B cell (primary cell): ENCODE results near the gene TBC1D26. TPM values are rescaled to one million over a fixed set of nuclear protein-coding genes. Genes with fewer than 3 reads are reported as not detected.
"Not testable (repeated sequence)": the region's sequence is repeated elsewhere in the genome, so short reads cannot be mapped to it uniquely, and the experiment has no call there.

Experiments used
- ATAC-seq: fragments of 200-7000 bp; cut with Tn5 transposase; one replicate; pipeline ENCODE4 v1.10.0; 2021; ENCODE audit warnings: low read depth, mild to moderate bottlenecking, moderate number of reproducible peaks, moderate library complexity
- CTCF ChIA-PET: fragments of 350-600 bp; sonication (Branson Sonifier 250); formaldehyde crosslinking; loops from one replicate; lab custom pipeline; 2021; ENCODE audit warnings: antibody characterized with exemption, inconsistent platforms; lab: Charles Lee
- POLR2A ChIA-PET: fragments of 350-600 bp; sonication (Branson Sonifier 250); formaldehyde crosslinking; loops from one replicate; lab custom pipeline; 2021; ENCODE audit warnings: antibody characterized with exemption; lab: Charles Lee
- DNase-seq: peaks from one replicate; pipeline ENCODE4 v3.0.0; 2013
- H2AFZ ChIP-seq: 2 replicates; pipeline ENCODE4 v1.6.1; 2012; ENCODE audit warnings: mild to moderate bottlenecking, low read depth, low read length; ENCODE audit not compliant: insufficient read depth, poor library complexity, severe bottlenecking
- H3K27ac ChIP-seq, 2 donors: 1 replicate in 1 of 2; 2 replicates in 1 of 2; pipeline ENCODE4 v1.5.1; 2012 to 2013; ENCODE audit warnings: low read length in 2 of 2, mild to moderate bottlenecking in 2 of 2, moderate library complexity in 1 of 2
- H3K27me3 ChIP-seq, 4 experiments: fragments of 200-600 bp in 1 of 4; sonication (generic) in 1 of 4; replicated peaks in 1 of 4; 1 replicate in 2 of 4; 2 replicates in 2 of 4; pipeline versions ENCODE4 v1.6.1 to v1.7.0; 2013 to 2016; ENCODE audit warnings: low read length in 3 of 4, mild to moderate bottlenecking in 2 of 4, mixed read lengths in 1 of 4, moderate library complexity in 1 of 4; ENCODE audit not compliant: insufficient read depth in 4 of 4, control insufficient read depth in 3 of 4; ENCODE audit errors: control extremely low read depth in 1 of 4
- H3K36me3 ChIP-seq, 2 experiments: replicated peaks in 1 of 2; 1 replicate in 1 of 2; 2 replicates in 1 of 2; pipeline versions ENCODE4 v1.6.1 to v1.7.1; 2013; ENCODE audit warnings: low read length in 1 of 2; ENCODE audit not compliant: insufficient read depth in 2 of 2, control insufficient read depth in 1 of 2; ENCODE audit errors: control extremely low read depth in 1 of 2, extremely low read depth in 1 of 2
- H3K4me1 ChIP-seq, 2 donors: fragments of 200-600 bp in 1 of 2; sonication (generic) in 1 of 2; 1 replicate in 1 of 2; 2 replicates in 1 of 2; pipeline versions ENCODE4 v1.5.1 to v1.6.1; 2013 to 2017; ENCODE audit warnings: low read length in 2 of 2; ENCODE audit not compliant: control insufficient read depth in 2 of 2, insufficient read depth in 2 of 2
- H3K4me2 ChIP-seq: replicated peaks from 2 replicates; pipeline ENCODE3; 2012; ENCODE audit warnings: mild to moderate bottlenecking, low read depth, low read length; ENCODE audit not compliant: poor library complexity, severe bottlenecking
- H3K4me3 ChIP-seq, 5 experiments: fragments of 200-600 bp in 1 of 5; sonication (generic) in 1 of 5; 1 replicate in 3 of 5; 2 replicates in 2 of 5; pipeline versions ENCODE4 v1.5.1 to v1.7.0; 2011 to 2016; ENCODE audit warnings: low read length in 4 of 5, mild to moderate bottlenecking in 4 of 5, low read depth in 2 of 5, control low read depth in 1 of 5, moderate library complexity in 1 of 5; ENCODE audit not compliant: insufficient read depth in 1 of 5; ENCODE audit errors: control extremely low read depth in 1 of 5, extremely low read depth in 1 of 5
- H3K79me2 ChIP-seq: fragments of 200-600 bp; sonication (generic); one replicate; pipeline ENCODE4 v1.6.0; 2016; ENCODE audit warnings: low read length; ENCODE audit not compliant: control insufficient read depth, insufficient read depth
- H3K9ac ChIP-seq: fragments of 200-600 bp; sonication (generic); 2 replicates; pipeline ENCODE4 v1.6.1; 2017; ENCODE audit warnings: mild to moderate bottlenecking, low read length, moderate library complexity
- H3K9me3 ChIP-seq, 3 donors: one replicate each; pipeline versions ENCODE4 v1.6.1 to v1.7.1; 2013; ENCODE audit warnings: low read length in 2 of 3; ENCODE audit not compliant: control insufficient read depth in 2 of 3, insufficient read depth in 1 of 3; ENCODE audit errors: control extremely low read depth in 1 of 3
- H4K20me1 ChIP-seq: 2 replicates; pipeline ENCODE4 v1.6.0; 2012; ENCODE audit warnings: mild to moderate bottlenecking, low read length; ENCODE audit not compliant: insufficient read depth, control insufficient read depth, poor library complexity, severe bottlenecking
- H3K27ac Mint-ChIP-seq: one replicate; pipeline ENCODE4 v1.8.0; 2021; ENCODE audit warnings: mixed read lengths
- H3K27me3 Mint-ChIP-seq: one replicate; pipeline ENCODE4 v1.8.0; 2021; ENCODE audit warnings: mixed read lengths
- H3K4me1 Mint-ChIP-seq: one replicate; pipeline ENCODE4 v1.8.0; 2021; ENCODE audit warnings: mixed read lengths
- H3K4me3 Mint-ChIP-seq: one replicate; pipeline ENCODE4 v1.8.0; 2021; ENCODE audit warnings: mixed read lengths
- H3K9me3 Mint-ChIP-seq: one replicate; pipeline ENCODE4 v1.8.0; 2022; ENCODE audit warnings: mixed read lengths; ENCODE audit not compliant: insufficient read depth
- WGBS: methylation state at CpG from one replicate; pipeline ENCODE4 v1.1.5; 2013; ENCODE audit warnings: missing lambda C conversion rate; ENCODE audit not compliant: insufficient coverage; 5-methylcytosine and 5-hydroxymethylcytosine counted together
- intact Hi-C: fragments of 100-400 bp; cut with micrococcal nuclease; formaldehyde crosslinking; loops from one replicate; pipeline ENCODE4 v1.10.0; 2022
- polyA plus RNA-seq: library from polyadenylated mRNA; depleted of rRNA; stranded (reverse); fragments of >200 nt; gene quantifications from 2 replicates; pipeline ENCODE4 v1.2.3, GENCODE V29; 2012
- total RNA-seq, 2 donors: library from RNA; stranded (reverse); fragments of 120-200 nt in 1 of 2; gene quantifications; 1 replicate in 1 of 2; 2 replicates in 1 of 2; pipeline versions ENCODE4 v1.2.3 to v1.2.4, GENCODE V29; 2013 to 2022

Gene TBC1D26
- total and polyA plus RNA-seq, 2 donors (not counting 1 experiment from before 2014, with no cell fraction given), result 0.04 TPM; not detected in 1

- CTCF ChIA-PET, H3K27me3 Mint-ChIP-seq, H3K79me2 ChIP-seq, H4K20me1 ChIP-seq, H3K9ac ChIP-seq, H3K4me2 ChIP-seq, H2AFZ ChIP-seq, H3K4me3 ChIP-seq, H3K4me1 Mint-ChIP-seq, H3K27ac Mint-ChIP-seq, H3K27me3 ChIP-seq, H3K4me1 ChIP-seq, DNase-seq, intact Hi-C loops, H3K4me3 Mint-ChIP-seq, H3K9me3 Mint-ChIP-seq, H3K27ac ChIP-seq, POLR2A ChIA-PET, ATAC-seq: not testable (repeated sequence)
- Histone ChIP-seq H3K9me3 (peaks cover 7 to 13% (median 9%) of the 10 kb centered on the region in 3 donors), H3K36me3 (peaks cover 10 to 16% of the 10 kb centered on the region in 2 experiments)
- WGBS, result 99% methylated on average over 29 of the region's 32 CpGs
Observed at GRCh38 chr17:15704813-15705212, 27.3 kb upstream of the TBC1D26 start.

GRCh38 chr17:15708879-15709278, 23.2 kb upstream of the TBC1D26 start:
- H3K4me3 Mint-ChIP-seq, POLR2A ChIA-PET, H3K9ac ChIP-seq, H3K27ac ChIP-seq, intact Hi-C loops, H4K20me1 ChIP-seq, H3K27ac Mint-ChIP-seq, H2AFZ ChIP-seq, H3K4me1 Mint-ChIP-seq, H3K27me3 ChIP-seq, H3K27me3 Mint-ChIP-seq, CTCF ChIA-PET, DNase-seq, ATAC-seq, H3K4me1 ChIP-seq, H3K4me2 ChIP-seq, H3K4me3 ChIP-seq, H3K79me2 ChIP-seq, H3K9me3 Mint-ChIP-seq: not testable (repeated sequence)
- WGBS, result no CpG with 5 or more reads among the region's 3 CpGs
- Histone ChIP-seq H3K36me3 (peaks cover 10 to 16% of the 10 kb centered on the region in 2 experiments), H3K9me3 (peaks cover 7 to 17% (median 9%) of the 10 kb centered on the region in 3 donors)

- H3K27ac ChIP-seq, ATAC-seq, H3K27me3 ChIP-seq, DNase-seq, CTCF ChIA-PET, H3K27ac Mint-ChIP-seq, H3K9me3 Mint-ChIP-seq, H3K4me1 ChIP-seq, H3K4me1 Mint-ChIP-seq, H3K4me3 Mint-ChIP-seq, POLR2A ChIA-PET, H3K79me2 ChIP-seq, H4K20me1 ChIP-seq, H3K4me3 ChIP-seq, H3K4me2 ChIP-seq, H3K36me3 ChIP-seq, H3K9ac ChIP-seq, H2AFZ ChIP-seq, intact Hi-C loops, H3K27me3 Mint-ChIP-seq: not testable (repeated sequence)
- WGBS, result no CpG with 5 or more reads among the region's 11 CpGs
- H3K9me3 ChIP-seq, result peaks cover 1 to 21% (median 11%) of the 10 kb centered on the region in 3 donors
Observed at GRCh38 chr17:15716601-15717563, 15.2 kb upstream of the TBC1D26 start.

GRCh38 chr17:15730535-15730934, 1.5 kb upstream of the TBC1D26 start:
- ATAC-seq, CTCF ChIA-PET, H3K4me3 ChIP-seq, H3K27me3 ChIP-seq, H2AFZ ChIP-seq, H3K9me3 Mint-ChIP-seq, H4K20me1 ChIP-seq, H3K4me3 Mint-ChIP-seq, intact Hi-C loops, H3K27me3 Mint-ChIP-seq, H3K9ac ChIP-seq, H3K79me2 ChIP-seq, H3K27ac Mint-ChIP-seq, H3K9me3 ChIP-seq, DNase-seq, H3K4me1 ChIP-seq, H3K36me3 ChIP-seq, H3K27ac ChIP-seq, POLR2A ChIA-PET, H3K4me2 ChIP-seq, H3K4me1 Mint-ChIP-seq: not testable (repeated sequence)
- WGBS, result no CpG with 5 or more reads among the region's 14 CpGs
